Activated naive CD8-positive, alpha-beta T cell treated with anti-CD3 and anti-CD28 coated beads, Interleukin-2, amount 10 ng/mL, durations not matched to agents 7 days and 5 days (primary cell): Measurements from ENCODE around the gene DNAH9. TPM values are rescaled to one million over a fixed set of nuclear protein-coding genes. Genes with fewer than 3 reads are reported as not detected.

Source experiments
- ATAC-seq: fragments of 150-1000 bp; cut with Tn5 transposase; one replicate; pipeline ENCODE4 v1.10.0; 2021; ENCODE audit warnings: low read depth, moderate library complexity
- POLR2A ChIA-PET: fragments of 350-600 bp; sonication (Branson Sonifier 250); formaldehyde crosslinking; loops from one replicate; lab custom pipeline; 2021; ENCODE audit warnings: antibody characterized with exemption; lab: Charles Lee
- DNase-seq: peaks from one replicate; pipeline ENCODE4 v3.0.0; 2021
- H3K27ac Mint-ChIP-seq: one replicate; pipeline ENCODE4 v1.8.0; 2022; ENCODE audit warnings: mild to moderate bottlenecking, mixed read lengths
- H3K27me3 Mint-ChIP-seq: one replicate; pipeline ENCODE4 v1.8.0; 2022; ENCODE audit warnings: mild to moderate bottlenecking, moderate library complexity, mixed read lengths
- H3K36me3 Mint-ChIP-seq: one replicate; pipeline ENCODE4 v1.8.0; 2021; ENCODE audit warnings: mild to moderate bottlenecking, mixed read lengths
- H3K4me1 Mint-ChIP-seq: one replicate; pipeline ENCODE4 v1.8.0; 2021; ENCODE audit warnings: mixed read lengths
- H3K4me3 Mint-ChIP-seq: one replicate; pipeline ENCODE4 v1.8.0; 2022; ENCODE audit warnings: mild to moderate bottlenecking, moderate library complexity, mixed read lengths
- H3K9me3 Mint-ChIP-seq: one replicate; pipeline ENCODE4 v1.8.0; 2021; ENCODE audit warnings: mixed read lengths
- total RNA-seq, 2 experiments: library from RNA; stranded (reverse); gene quantifications; one replicate each; pipeline ENCODE4 v1.2.3, GENCODE V29; 2021

The DNAH9 gene
- total RNA-seq, 2 experiments from 2014 or later, result not detected

- no peak for ATAC-seq
- H3K9me3 Mint-ChIP-seq, result no peaks in the 10 kb centered on the region
- H3K36me3 Mint-ChIP-seq, result no peaks in the 10 kb centered on the region
- H3K4me3 Mint-ChIP-seq, result no peak overlapping the region
- no peak for DNase-seq
- no peaks in the 10 kb centered on the region for H3K4me1 Mint-ChIP-seq
- no peak overlapping the region for H3K27ac Mint-ChIP-seq
- POLR2A ChIA-PET, result no interaction called here
- H3K27me3 Mint-ChIP-seq, result no peaks in the 10 kb centered on the region
Observed at GRCh38 chr17:11874756-11875155, 276.5 kb downstream of the DNAH9 start.

- H3K4me3 Mint-ChIP-seq, result no peak overlapping the region
- no peaks in the 10 kb centered on the region for H3K4me1 Mint-ChIP-seq
- ATAC-seq, result no peak
- no peak overlapping the region for H3K27ac Mint-ChIP-seq
- H3K36me3 Mint-ChIP-seq, result no peaks in the 10 kb centered on the region
- no peak for DNase-seq
- H3K27me3 Mint-ChIP-seq, result no peaks in the 10 kb centered on the region
- H3K9me3 Mint-ChIP-seq, result no peaks in the 10 kb centered on the region
- POLR2A ChIA-PET, result no interaction called here
Observed at GRCh38 chr17:11880714-11881113, 282.4 kb downstream of the DNAH9 start.

DNA sequence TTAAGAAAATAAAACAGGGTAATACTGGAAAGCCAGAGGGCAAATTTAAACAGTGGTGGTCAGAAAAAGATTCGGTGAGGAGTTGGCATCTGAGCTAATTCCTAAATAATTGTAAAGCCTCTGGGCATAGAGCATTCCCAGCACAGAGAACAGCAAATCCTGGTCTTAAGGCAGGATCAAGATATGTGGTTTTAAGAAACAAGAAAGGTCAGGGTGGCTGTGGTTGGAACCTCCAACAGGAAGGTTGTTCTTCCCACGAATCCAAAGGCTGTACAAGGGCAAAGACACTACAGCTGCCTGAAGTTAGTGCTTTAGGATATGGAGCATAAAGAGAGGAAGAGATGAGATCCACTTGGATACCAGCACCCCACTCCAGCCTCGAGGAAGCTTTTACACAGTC, 284.4 kb downstream of the DNAH9 start:
- H3K9me3 Mint-ChIP-seq, result no peaks in the 10 kb centered on the region
- no peaks in the 10 kb centered on the region for H3K4me1 Mint-ChIP-seq
- DNase-seq (no peak), ATAC-seq (no peak)
- no peak overlapping the region for H3K27ac Mint-ChIP-seq
- H3K4me3 Mint-ChIP-seq, result no peak overlapping the region
- no peaks in the 10 kb centered on the region for H3K36me3 Mint-ChIP-seq
- H3K27me3 Mint-ChIP-seq, result no peaks in the 10 kb centered on the region
- POLR2A ChIA-PET, result no interaction called here

- POLR2A ChIA-PET, result no interaction called here
- no peak for ATAC-seq
- H3K36me3 Mint-ChIP-seq, result no peaks in the 10 kb centered on the region
- no peak overlapping the region for H3K4me3 Mint-ChIP-seq
- no peak for DNase-seq
- no peaks in the 10 kb centered on the region for H3K27me3 Mint-ChIP-seq
- H3K4me1 Mint-ChIP-seq, result no peaks in the 10 kb centered on the region
- no peaks in the 10 kb centered on the region for H3K9me3 Mint-ChIP-seq
- H3K27ac Mint-ChIP-seq, result no peak overlapping the region
Observed at GRCh38 chr17:11885051-11885450, 286.8 kb downstream of the DNAH9 start.

- POLR2A ChIA-PET, result no interaction called here
- no peak for DNase-seq
- no peak for ATAC-seq
- peaks cover 2% of the 10 kb centered on the region for H3K36me3 Mint-ChIP-seq
- no peak overlapping the region for H3K4me3 Mint-ChIP-seq
- H3K9me3 Mint-ChIP-seq, result peaks cover 2% of the 10 kb centered on the region
- no peak overlapping the region for H3K27ac Mint-ChIP-seq
- no peaks in the 10 kb centered on the region for H3K4me1 Mint-ChIP-seq
- no peaks in the 10 kb centered on the region for H3K27me3 Mint-ChIP-seq
Observed at GRCh38 chr17:11889266-11889665, 291.0 kb downstream of the DNAH9 start.

GRCh38 chr17:11893862-11894261, 295.6 kb downstream of the DNAH9 start:
- Mint-ChIP-seq H3K27ac (no peak overlapping the region), H3K4me1 (no peaks in the 10 kb centered on the region), H3K9me3 (peaks cover 2% of the 10 kb centered on the region), H3K36me3 (peaks cover 2% of the 10 kb centered on the region), H3K4me3 (no peak overlapping the region), H3K27me3 (no peaks in the 10 kb centered on the region)
- DNase-seq (no peak), ATAC-seq (no peak)
- POLR2A ChIA-PET, result no interaction called here

DNA sequence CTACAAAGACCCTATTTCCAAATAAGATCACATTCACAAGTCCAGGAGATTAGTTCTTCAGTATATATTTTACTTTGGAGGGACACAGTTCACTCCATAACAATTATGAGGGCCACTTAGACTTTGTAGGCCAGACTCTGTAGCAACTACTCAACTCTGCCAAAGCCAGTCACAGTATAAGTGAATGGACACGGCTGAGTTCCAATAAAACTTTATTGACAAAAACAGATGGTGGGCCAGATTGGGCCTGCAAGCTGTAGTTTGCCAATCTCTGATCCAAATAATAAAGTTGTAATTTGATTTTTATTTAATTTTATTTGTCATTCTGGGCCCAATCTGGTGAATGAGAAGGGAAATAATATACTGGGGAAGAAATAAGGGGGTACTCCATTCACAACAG, 297.9 kb downstream of the DNAH9 start:
- ATAC-seq, result no peak

GRCh38 chr17:11898526-11899235, 300.4 kb downstream of the DNAH9 start:
- POLR2A ChIA-PET, result no interaction called here
- Mint-ChIP-seq H3K4me3 (no peak overlapping the region), H3K27ac (no peak overlapping the region), H3K36me3 (no peaks in the 10 kb centered on the region), H3K4me1 (no peaks in the 10 kb centered on the region), H3K27me3 (no peaks in the 10 kb centered on the region), H3K9me3 (no peaks in the 10 kb centered on the region)
- DNase-seq (no peak), ATAC-seq (no peak)

More for the DNA sequence above, 297.9 kb downstream of the DNAH9 start:
- Mint-ChIP-seq H3K27ac (no peak overlapping the region), H3K27me3 (no peaks in the 10 kb centered on the region), H3K4me1 (no peaks in the 10 kb centered on the region), H3K4me3 (no peak overlapping the region), H3K9me3 (peaks cover 2% of the 10 kb centered on the region), H3K36me3 (peaks cover 2% of the 10 kb centered on the region)
- no peak for DNase-seq
- POLR2A ChIA-PET, result no interaction called here

DNA sequence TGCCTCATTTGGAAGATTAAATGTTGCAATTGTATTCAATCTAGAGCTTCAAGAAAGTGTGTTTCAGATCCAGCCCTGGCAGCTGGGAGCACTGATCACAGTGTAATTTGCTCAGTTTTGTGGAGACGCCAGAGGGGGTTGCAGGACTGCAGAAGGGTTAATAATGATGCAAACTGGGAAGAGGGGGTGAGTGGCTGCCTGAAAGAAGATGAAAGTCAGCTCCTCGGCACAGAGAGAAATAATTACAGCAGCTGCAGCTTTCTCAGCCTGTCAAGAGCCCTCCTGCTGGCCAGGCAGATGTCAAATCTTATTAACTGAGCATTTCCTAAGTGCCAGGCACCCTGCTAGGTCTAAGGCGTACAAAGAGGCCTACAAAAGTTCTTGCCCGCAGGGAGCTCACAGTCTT, 301.3 kb downstream of the DNAH9 start:
- Mint-ChIP-seq H3K27ac (no peak overlapping the region), H3K9me3 (no peaks in the 10 kb centered on the region)
- ATAC-seq, result no peak

GRCh38 chr17:11900041-11900476, 301.8 kb downstream of the DNAH9 start:
- no peaks in the 10 kb centered on the region for H3K36me3 Mint-ChIP-seq
- ATAC-seq, result no peak
- H3K4me1 Mint-ChIP-seq, result no peaks in the 10 kb centered on the region
- H3K27me3 Mint-ChIP-seq, result no peaks in the 10 kb centered on the region
- no peaks in the 10 kb centered on the region for H3K9me3 Mint-ChIP-seq
- H3K4me3 Mint-ChIP-seq, result no peak overlapping the region
- H3K27ac Mint-ChIP-seq, result no peak overlapping the region
- no peak for DNase-seq
- POLR2A ChIA-PET, result no interaction called here

More for the DNA sequence above, 301.3 kb downstream of the DNAH9 start:
- Mint-ChIP-seq H3K27me3 (no peaks in the 10 kb centered on the region), H3K4me3 (no peak overlapping the region), H3K4me1 (no peaks in the 10 kb centered on the region), H3K36me3 (no peaks in the 10 kb centered on the region)
- POLR2A ChIA-PET, result no interaction called here
- DNase-seq, result no peak

GRCh38 chr17:11900655-11901054, 302.4 kb downstream of the DNAH9 start:
- Mint-ChIP-seq H3K27ac (no peak overlapping the region), H3K4me1 (no peaks in the 10 kb centered on the region), H3K4me3 (no peak overlapping the region), H3K9me3 (no peaks in the 10 kb centered on the region), H3K27me3 (no peaks in the 10 kb centered on the region), H3K36me3 (no peaks in the 10 kb centered on the region)
- no peak for ATAC-seq
- DNase-seq, result no peak
- POLR2A ChIA-PET, result no interaction called here

GRCh38 chr17:11901931-11902330, 303.7 kb downstream of the DNAH9 start:
- no peak overlapping the region for H3K27ac Mint-ChIP-seq
- H3K4me3 Mint-ChIP-seq, result no peak overlapping the region
- DNase-seq (no peak), ATAC-seq (no peak)
- H3K4me1 Mint-ChIP-seq, result no peaks in the 10 kb centered on the region
- POLR2A ChIA-PET, result no interaction called here
- no peaks in the 10 kb centered on the region for H3K36me3 Mint-ChIP-seq
- H3K27me3 Mint-ChIP-seq, result no peaks in the 10 kb centered on the region
- no peaks in the 10 kb centered on the region for H3K9me3 Mint-ChIP-seq

DNA sequence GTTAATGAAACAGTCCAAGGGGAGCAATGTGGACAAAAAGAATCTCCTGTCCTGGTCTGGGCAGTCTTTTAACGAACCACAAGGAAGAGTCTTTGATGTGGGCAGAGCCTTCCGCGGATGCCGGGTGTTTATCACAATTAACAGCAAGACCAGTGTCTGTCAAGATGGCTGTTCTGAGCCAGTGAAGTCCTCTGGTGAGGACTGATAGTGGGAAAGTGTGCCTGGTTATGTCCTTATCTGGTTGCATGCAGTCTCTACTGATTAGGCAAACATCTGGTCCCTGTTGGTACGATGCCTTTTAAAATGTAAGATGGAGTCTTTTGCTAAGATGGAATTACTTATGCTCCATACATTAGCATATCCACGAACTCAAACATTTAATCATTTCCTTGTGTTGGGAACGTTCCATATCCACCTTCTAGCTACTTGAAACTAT, 310.5 kb downstream of the DNAH9 start:
- Mint-ChIP-seq H3K27me3 (no peaks in the 10 kb centered on the region), H3K4me3 (no peak overlapping the region)
- POLR2A ChIA-PET, result no interaction called here

GRCh38 chr17:11909348-11909747, 311.1 kb downstream of the DNAH9 start:
- no peak for ATAC-seq
- Mint-ChIP-seq H3K27ac (no peak overlapping the region), H3K9me3 (peaks cover 4% of the 10 kb centered on the region)

More for the DNA sequence above, 310.5 kb downstream of the DNAH9 start:
- no peaks in the 10 kb centered on the region for H3K36me3 Mint-ChIP-seq
- H3K9me3 Mint-ChIP-seq, result peaks cover 4% of the 10 kb centered on the region
- H3K27ac Mint-ChIP-seq, result no peak overlapping the region
- ATAC-seq (no peak), DNase-seq (no peak)
- H3K4me1 Mint-ChIP-seq, result no peaks in the 10 kb centered on the region

More at GRCh38 chr17:11909348-11909747, 311.1 kb downstream of the DNAH9 start:
- no peak overlapping the region for H3K4me3 Mint-ChIP-seq
- POLR2A ChIA-PET, result no interaction called here
- no peaks in the 10 kb centered on the region for H3K27me3 Mint-ChIP-seq
- no peak for DNase-seq
- H3K4me1 Mint-ChIP-seq, result no peaks in the 10 kb centered on the region
- H3K36me3 Mint-ChIP-seq, result no peaks in the 10 kb centered on the region
